Stimulated activated effector memory CD8-positive, alpha-beta T cell treated with anti-CD3 and anti-CD28 coated beads, Interleukin-12 subunit alpha, Interleukin-12 subunit beta, amount 100 ng/mL, for 72 hours (primary cell): ENCODE measurements around the gene PRKN.

Experiments
- ATAC-seq: fragments of 150-1000 bp; cut with Tn5 transposase; 2 replicates; pipeline ENCODE4 v1.10.0; 2021
- DNase-seq, 2 donors: peaks; one replicate each; pipeline ENCODE4 v3.0.0; 2021 to 2022; ENCODE audit warnings: low spot score in 2 of 2
- H3K27ac Mint-ChIP-seq: one replicate; pipeline ENCODE4 v1.8.0; 2022; ENCODE audit warnings: mild to moderate bottlenecking, mixed read lengths
- H3K36me3 Mint-ChIP-seq: one replicate; pipeline ENCODE4 v1.8.0; 2022; ENCODE audit warnings: mild to moderate bottlenecking, mixed read lengths
- H3K4me1 Mint-ChIP-seq: one replicate; pipeline ENCODE4 v1.8.0; 2022; ENCODE audit warnings: mixed read lengths
- H3K4me3 Mint-ChIP-seq: one replicate; pipeline ENCODE4 v1.8.0; 2022; ENCODE audit warnings: mild to moderate bottlenecking, mixed read lengths
- H3K9me3 Mint-ChIP-seq: one replicate; pipeline ENCODE4 v1.8.0; 2022; ENCODE audit warnings: mixed read lengths

PRKN gene

GRCh38 chr6:162307865-162308264 is 419.7 kb downstream of the PRKN start:
- no peak for ATAC-seq
- Mint-ChIP-seq H3K9me3 (peaks cover 3% of the 10 kb centered on the region), H3K4me1 (no peaks in the 10 kb centered on the region), H3K4me3 (no peak overlapping the region), H3K27ac (no peak overlapping the region), H3K36me3 (no peaks in the 10 kb centered on the region)
- no peak for DNase-seq

- Mint-ChIP-seq H3K4me3 (no peak overlapping the region), H3K4me1 (no peaks in the 10 kb centered on the region), H3K9me3 (peaks cover 5% of the 10 kb centered on the region), H3K36me3 (no peaks in the 10 kb centered on the region), H3K27ac (no peak overlapping the region)
- DNase-seq (no peak), ATAC-seq (no peak)
Observed at GRCh38 chr6:162306616-162307015, 420.9 kb downstream of the PRKN start.

- no peaks in the 10 kb centered on the region for H3K4me1 Mint-ChIP-seq
Observed at GRCh38 chr6:162301128-162301527, 426.4 kb downstream of the PRKN start.

GRCh38 chr6:162294029-162294428 is 433.5 kb downstream of the PRKN start:
- no peak for DNase-seq
- no peak for ATAC-seq
- peaks cover 2% of the 10 kb centered on the region for H3K9me3 Mint-ChIP-seq
- no peak overlapping the region for H3K27ac Mint-ChIP-seq
- H3K4me3 Mint-ChIP-seq: no peak overlapping the region
- H3K36me3 Mint-ChIP-seq: no peaks in the 10 kb centered on the region
- no peaks in the 10 kb centered on the region for H3K4me1 Mint-ChIP-seq

More at GRCh38 chr6:162301128-162301527, 426.4 kb downstream of the PRKN start:
- Mint-ChIP-seq H3K27ac (no peak overlapping the region), H3K9me3 (peaks cover 2% of the 10 kb centered on the region), H3K36me3 (no peaks in the 10 kb centered on the region), H3K4me3 (no peak overlapping the region)
- no peak for DNase-seq
- ATAC-seq: no peak

- peaks cover 2% of the 10 kb centered on the region for H3K9me3 Mint-ChIP-seq
- ATAC-seq (no peak), DNase-seq (no peak)
- H3K36me3 Mint-ChIP-seq: no peaks in the 10 kb centered on the region
- H3K4me1 Mint-ChIP-seq: no peaks in the 10 kb centered on the region
- H3K4me3 Mint-ChIP-seq: no peak overlapping the region
- H3K27ac Mint-ChIP-seq: no peak overlapping the region
Observed at GRCh38 chr6:162292915-162293314, 434.7 kb downstream of the PRKN start.

GRCh38 chr6:162290846-162291465 is 436.6 kb downstream of the PRKN start:
- peaks cover 2% of the 10 kb centered on the region for H3K9me3 Mint-ChIP-seq
- H3K27ac Mint-ChIP-seq: no peak overlapping the region
- H3K4me1 Mint-ChIP-seq: no peaks in the 10 kb centered on the region
- H3K36me3 Mint-ChIP-seq: no peaks in the 10 kb centered on the region
- ATAC-seq (no peak), DNase-seq (no peak)
- no peak overlapping the region for H3K4me3 Mint-ChIP-seq

- Mint-ChIP-seq H3K36me3 (no peaks in the 10 kb centered on the region), H3K4me3 (no peak overlapping the region), H3K27ac (no peak overlapping the region), H3K9me3 (peaks cover 2% of the 10 kb centered on the region), H3K4me1 (no peaks in the 10 kb centered on the region)
- DNase-seq: no peak
- ATAC-seq: no peak
Observed at GRCh38 chr6:162289972-162290371, 437.6 kb downstream of the PRKN start.

- DNase-seq (no peak), ATAC-seq (no peak)
- Mint-ChIP-seq H3K9me3 (peaks cover 4% of the 10 kb centered on the region), H3K36me3 (no peaks in the 10 kb centered on the region), H3K4me1 (no peaks in the 10 kb centered on the region), H3K4me3 (no peak overlapping the region), H3K27ac (no peak overlapping the region)
Observed at GRCh38 chr6:162273986-162274385, 453.6 kb downstream of the PRKN start.

- Mint-ChIP-seq H3K9me3 (peaks cover 7% of the 10 kb centered on the region), H3K4me1 (no peaks in the 10 kb centered on the region), H3K36me3 (no peaks in the 10 kb centered on the region), H3K27ac (no peak overlapping the region), H3K4me3 (no peak overlapping the region)
- ATAC-seq (no peak), DNase-seq (no peak)
Observed at GRCh38 chr6:162271922-162272321, 455.6 kb downstream of the PRKN start.

- Mint-ChIP-seq H3K4me1 (no peaks in the 10 kb centered on the region), H3K36me3 (no peaks in the 10 kb centered on the region), H3K9me3 (peaks cover 5% of the 10 kb centered on the region), H3K27ac (no peak overlapping the region), H3K4me3 (no peak overlapping the region)
- ATAC-seq (no peak), DNase-seq (no peak)
Observed at GRCh38 chr6:162270966-162271365, 456.6 kb downstream of the PRKN start.

GRCh38 chr6:162267641-162268040 is 459.9 kb downstream of the PRKN start:
- Mint-ChIP-seq H3K27ac (no peak overlapping the region), H3K36me3 (no peaks in the 10 kb centered on the region), H3K4me3 (no peak overlapping the region), H3K9me3 (peaks cover 14% of the 10 kb centered on the region), H3K4me1 (no peaks in the 10 kb centered on the region)
- no peak for ATAC-seq
- no peak for DNase-seq

- no peak overlapping the region for H3K27ac Mint-ChIP-seq
- peaks cover 14% of the 10 kb centered on the region for H3K9me3 Mint-ChIP-seq
- no peak for ATAC-seq
- H3K36me3 Mint-ChIP-seq: no peaks in the 10 kb centered on the region
- no peak for DNase-seq
- H3K4me1 Mint-ChIP-seq: no peaks in the 10 kb centered on the region
- H3K4me3 Mint-ChIP-seq: no peak overlapping the region
Observed at GRCh38 chr6:162267126-162267525, 460.4 kb downstream of the PRKN start.

GRCh38 chr6:162264581-162264980 is 463.0 kb downstream of the PRKN start:
- H3K36me3 Mint-ChIP-seq: no peaks in the 10 kb centered on the region
- H3K4me1 Mint-ChIP-seq: no peaks in the 10 kb centered on the region
- ATAC-seq (no peak), DNase-seq (no peak)
- no peak overlapping the region for H3K4me3 Mint-ChIP-seq
- H3K9me3 Mint-ChIP-seq: peaks cover 13% of the 10 kb centered on the region
- no peak overlapping the region for H3K27ac Mint-ChIP-seq

- Mint-ChIP-seq H3K36me3 (no peaks in the 10 kb centered on the region), H3K9me3 (peaks cover 9% of the 10 kb centered on the region), H3K27ac (no peak overlapping the region), H3K4me1 (no peaks in the 10 kb centered on the region), H3K4me3 (no peak overlapping the region)
- DNase-seq (no peak), ATAC-seq (no peak)
Observed at GRCh38 chr6:162262466-162263196, 464.9 kb downstream of the PRKN start.

- H3K4me3 Mint-ChIP-seq: no peak overlapping the region
- ATAC-seq: no peak
Observed at GRCh38 chr6:162261598-162261997, 466.0 kb downstream of the PRKN start.

GRCh38 chr6:162260027-162260426 is 467.5 kb downstream of the PRKN start:
- H3K27ac Mint-ChIP-seq: no peak overlapping the region
- no peak for DNase-seq
- H3K9me3 Mint-ChIP-seq: peaks cover 8% of the 10 kb centered on the region
- no peak overlapping the region for H3K4me3 Mint-ChIP-seq
- H3K36me3 Mint-ChIP-seq: no peaks in the 10 kb centered on the region
- no peaks in the 10 kb centered on the region for H3K4me1 Mint-ChIP-seq
- peak; percentile 76 for ATAC-seq

More at GRCh38 chr6:162261598-162261997, 466.0 kb downstream of the PRKN start:
- no peaks in the 10 kb centered on the region for H3K36me3 Mint-ChIP-seq
- H3K4me1 Mint-ChIP-seq: no peaks in the 10 kb centered on the region
- no peak overlapping the region for H3K27ac Mint-ChIP-seq
- DNase-seq: no peak
- peaks cover 9% of the 10 kb centered on the region for H3K9me3 Mint-ChIP-seq
